Measurements from ENCODE around the gene PSMA6.

DNA sequence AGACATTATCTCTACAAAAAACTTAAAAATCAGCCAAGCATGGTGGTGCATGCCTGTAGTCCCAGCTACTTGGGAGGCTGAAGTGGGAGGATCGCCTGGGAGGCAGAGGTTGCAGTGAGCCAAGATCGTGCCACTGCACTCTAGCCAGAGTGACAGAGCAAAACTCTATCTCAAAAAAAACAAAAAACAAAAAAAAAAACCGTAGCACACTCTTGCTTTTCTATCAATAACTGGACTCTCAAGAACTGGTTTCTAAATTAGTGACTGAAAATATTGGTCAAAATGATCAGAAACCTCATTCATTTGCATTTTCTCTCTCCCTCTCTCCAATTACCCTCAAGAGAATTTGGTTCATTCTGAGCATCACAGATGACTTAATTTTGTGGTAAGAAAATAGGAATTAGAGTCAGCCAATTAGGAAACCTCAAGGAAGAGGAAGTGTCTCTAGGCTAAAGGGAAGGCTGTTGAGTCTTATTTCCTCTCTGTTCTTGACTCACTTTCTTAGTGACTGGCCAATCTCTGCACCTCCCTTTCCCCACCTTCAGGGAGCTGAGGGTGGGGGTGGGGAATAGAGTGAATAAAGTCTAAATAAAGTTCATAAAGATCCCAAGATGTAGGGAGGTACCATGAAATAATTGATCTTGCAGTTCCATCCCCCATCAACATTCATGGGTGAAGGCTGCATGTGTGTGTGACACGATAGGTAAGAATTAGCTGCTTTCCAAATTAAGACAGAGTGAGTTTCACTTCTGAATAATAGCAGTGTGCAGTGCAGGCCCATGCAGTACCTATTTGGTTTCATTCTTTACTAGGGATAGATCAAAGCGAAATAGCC, 6.8 kb upstream of the PSMA6 start:
- TF ChIP-seq CTCF (IDR thresholded peaks at IDR 0.05) (no peak), POLR2A (IDR thresholded peaks at IDR 0.05) (no peak)

Measured in gastroesophageal sphincter (tissue), 3 donors.